ENCODE results near the gene LRRC25.

DNA sequence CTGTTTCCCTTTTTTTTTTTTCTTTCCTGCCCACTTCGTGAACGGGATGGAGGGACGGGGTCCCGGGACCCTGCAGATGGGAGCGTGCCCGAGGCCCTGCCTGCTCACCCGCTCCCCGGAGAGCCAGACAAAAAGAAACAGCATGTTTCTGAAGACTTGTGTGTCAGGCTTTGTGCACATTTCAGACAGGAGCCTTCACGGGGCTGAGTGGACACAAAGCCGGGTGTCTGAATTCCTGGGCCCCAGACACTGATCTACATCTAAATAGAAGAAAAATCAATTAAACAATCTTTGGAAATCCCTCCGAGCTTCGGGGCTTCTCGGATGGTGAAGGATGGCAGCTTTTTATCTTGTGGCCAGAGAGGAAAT lies 52.9 kb downstream of the LRRC25 start:
- TF ChIP-seq, protein P1, sequence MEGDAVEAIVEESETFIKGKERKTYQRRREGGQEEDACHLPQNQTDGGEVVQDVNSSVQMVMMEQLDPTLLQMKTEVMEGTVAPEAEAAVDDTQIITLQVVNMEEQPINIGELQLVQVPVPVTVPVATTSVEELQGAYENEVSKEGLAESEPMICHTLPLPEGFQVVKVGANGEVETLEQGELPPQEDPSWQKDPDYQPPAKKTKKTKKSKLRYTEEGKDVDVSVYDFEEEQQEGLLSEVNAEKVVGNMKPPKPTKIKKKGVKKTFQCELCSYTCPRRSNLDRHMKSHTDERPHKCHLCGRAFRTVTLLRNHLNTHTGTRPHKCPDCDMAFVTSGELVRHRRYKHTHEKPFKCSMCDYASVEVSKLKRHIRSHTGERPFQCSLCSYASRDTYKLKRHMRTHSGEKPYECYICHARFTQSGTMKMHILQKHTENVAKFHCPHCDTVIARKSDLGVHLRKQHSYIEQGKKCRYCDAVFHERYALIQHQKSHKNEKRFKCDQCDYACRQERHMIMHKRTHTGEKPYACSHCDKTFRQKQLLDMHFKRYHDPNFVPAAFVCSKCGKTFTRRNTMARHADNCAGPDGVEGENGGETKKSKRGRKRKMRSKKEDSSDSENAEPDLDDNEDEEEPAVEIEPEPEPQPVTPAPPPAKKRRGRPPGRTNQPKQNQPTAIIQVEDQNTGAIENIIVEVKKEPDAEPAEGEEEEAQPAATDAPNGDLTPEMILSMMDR (IDR thresholded peaks at IDR 0.05; ENCODE audit: insufficient read depth, low read depth, low read length): no peak
- no peak for TF ChIP-seq EZH2 (IDR thresholded peaks at IDR 0.05; ENCODE audit: insufficient read depth, low read length)

Data from astrocyte (in vitro differentiated cells and primary cell).